Measurements from ENCODE around the gene BNIP2.
"Not testable (repeated sequence)": the region's sequence is repeated elsewhere in the genome, so short reads cannot be mapped to it uniquely, and the experiment has no call there.

The BNIP2 gene

GRCh38 chr15:59654046-59654445 is 35.1 kb downstream of the BNIP2 start:
- TF ChIP-seq CTCF (IDR thresholded peaks at IDR 0.05; ENCODE audit: insufficient read depth, low read length, missing control alignments), result no peak
- POLR2A ChIA-PET, result no interaction called here
- no peak for DNase-seq (ENCODE audit: low read depth, low spot score)
- CTCF ChIA-PET, result interaction anchor here (1.1 kb wide), 1 partner anchor 9 kb away, joined by 3 read pairs; no protein-coding TSS in a partner anchor
- H3K4me3 ChIP-seq (ENCODE audit: low read depth, low read length), result no peak overlapping the region

GRCh38 chr15:59649603-59650002 is 39.5 kb downstream of the BNIP2 start:
- no peak for DNase-seq (ENCODE audit: low read depth, low spot score)
- no peak overlapping the region for H3K4me3 ChIP-seq (ENCODE audit: low read depth, low read length)
- ChIA-PET CTCF (interaction anchor here (1.0 kb wide), 1 partner anchor 118 kb away, joined by 3 read pairs; no protein-coding TSS in a partner anchor), POLR2A (no interaction called here)
- TF ChIP-seq CTCF (IDR thresholded peaks at IDR 0.05; ENCODE audit: insufficient read depth, low read length, missing control alignments), result no peak

- H3K4me3 ChIP-seq (ENCODE audit: low read depth, low read length), result no peak overlapping the region
- no peak for DNase-seq (ENCODE audit: low read depth, low spot score)
- ChIA-PET POLR2A (no interaction called here), CTCF (interaction anchor here (1.0 kb wide), 1 partner anchor 17 kb away, joined by 3 read pairs; no protein-coding TSS in a partner anchor)
- TF ChIP-seq CTCF (IDR thresholded peaks at IDR 0.05; ENCODE audit: insufficient read depth, low read length, missing control alignments), result no peak
These were observed 42.0 kb downstream of the BNIP2 start for GRCh38 chr15:59647085-59647484.

GRCh38 chr15:59646277-59646676 is 42.8 kb downstream of the BNIP2 start:
- DNase-seq (ENCODE audit: low read depth, low spot score), result no peak
- CTCF ChIA-PET, result interaction anchor here (1.0 to 1.1 kb wide), 3 partner anchors 13 to 113 kb away, joined by 3 to 6 read pairs (median 3); no protein-coding TSS in a partner anchor
- TF ChIP-seq CTCF (IDR thresholded peaks at IDR 0.05; ENCODE audit: insufficient read depth, low read length, missing control alignments), result no peak
- POLR2A ChIA-PET, result no interaction called here
- no peak overlapping the region for H3K4me3 ChIP-seq (ENCODE audit: low read depth, low read length)

- H3K4me3 ChIP-seq (ENCODE audit: low read depth, low read length); POLR2A ChIA-PET; DNase-seq (ENCODE audit: low read depth, low spot score): not testable (repeated sequence)
- CTCF ChIA-PET, result interaction anchor here (1.0 to 7.6 kb wide), 4 partner anchors 13 to 117 kb away, joined by 3 to 71 read pairs (median 8); no protein-coding TSS in a partner anchor
These were observed 43.3 kb downstream of the BNIP2 start for GRCh38 chr15:59645812-59646211.

- ChIA-PET CTCF (interaction anchor here (0.7 to 7.6 kb wide), 6 partner anchors 9 to 116 kb away, joined by 3 to 71 read pairs (median 3); no protein-coding TSS in a partner anchor), POLR2A (no interaction called here)
- no peak for TF ChIP-seq CTCF (IDR thresholded peaks at IDR 0.05; ENCODE audit: insufficient read depth, low read length, missing control alignments)
- DNase-seq (ENCODE audit: low read depth, low spot score), result no peak
- no peak overlapping the region for H3K4me3 ChIP-seq (ENCODE audit: low read depth, low read length)
These were observed 44.4 kb downstream of the BNIP2 start for GRCh38 chr15:59644756-59645155.

GRCh38 chr15:59642351-59642750 is 46.8 kb downstream of the BNIP2 start:
- TF ChIP-seq CTCF (IDR thresholded peaks at IDR 0.05; ENCODE audit: insufficient read depth, low read length, missing control alignments), result no peak
- DNase-seq (ENCODE audit: low read depth, low spot score), result no peak
- no peak overlapping the region for H3K4me3 ChIP-seq (ENCODE audit: low read depth, low read length)
- ChIA-PET POLR2A (no interaction called here), CTCF (interaction anchor here (0.7 to 7.6 kb wide), 8 partner anchors 9 to 1173 kb away, joined by 3 to 71 read pairs (median 8); partner anchors contain the start of gene GCNT3)

- DNase-seq (ENCODE audit: low read depth, low spot score); H3K4me3 ChIP-seq (ENCODE audit: low read depth, low read length); POLR2A ChIA-PET: not testable (repeated sequence)
- CTCF ChIA-PET, result interaction anchor here (1.1 to 2.8 kb wide), 2 partner anchors 104 to 108 kb away, joined by 3 to 10 read pairs; no protein-coding TSS in a partner anchor
These were observed 51.6 kb downstream of the BNIP2 start for GRCh38 chr15:59637507-59637906.

All from AG04449 (cell line).